ENCODE measurements around the gene SECISBP2. TPM values are rescaled to one million over a fixed set of nuclear protein-coding genes. Genes with fewer than 3 reads are reported as not detected.

The SECISBP2 gene
- total RNA-seq, 1 experiment from 2014 or later: 15.7 TPM

DNA sequence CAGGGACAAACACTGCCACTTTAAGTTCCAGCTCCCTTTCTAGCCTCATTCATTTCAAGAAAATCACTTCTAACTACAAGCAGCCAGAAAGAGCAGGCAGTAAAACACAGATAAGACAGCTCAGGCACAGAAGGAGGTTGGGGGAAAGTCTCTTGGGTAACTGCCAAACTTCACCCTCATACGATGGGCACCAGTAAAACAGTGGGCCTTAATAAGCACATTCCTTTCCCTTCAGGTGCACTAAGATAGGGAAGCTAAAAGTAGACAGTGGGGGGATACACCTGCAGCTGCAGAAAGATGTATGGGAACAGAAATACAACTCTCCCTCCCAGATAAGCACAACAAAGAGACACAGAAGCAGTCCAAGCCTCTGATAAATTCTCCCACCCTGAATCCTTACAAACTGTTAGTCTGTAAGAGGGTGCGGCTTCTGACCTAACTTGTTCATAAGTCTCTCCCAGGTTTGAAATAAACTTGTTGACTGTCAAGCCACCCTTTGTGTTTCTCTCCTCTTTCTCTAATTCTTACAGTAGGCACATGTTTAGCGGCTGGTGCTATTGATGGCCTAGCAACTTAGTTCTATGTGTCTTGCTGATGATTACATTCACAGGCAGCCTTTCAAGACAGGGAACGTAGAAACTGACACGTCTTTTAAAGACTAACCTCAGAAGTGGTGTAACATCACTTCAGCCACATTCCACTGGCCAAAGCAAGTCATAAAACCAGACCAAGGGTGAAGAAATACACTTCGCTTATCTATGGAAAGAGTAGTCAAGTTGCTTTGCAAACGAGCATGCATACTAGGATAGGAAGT is 14.1 kb upstream of the SECISBP2 start:
- intact Hi-C loops (cut with micrococcal nuclease): no loop called here
- no TSS peak for BruUV-seq (replicated peaks)
- Histone ChIP-seq H3F3A (ENCODE audit: low read length, unreplicated experiment) (no peaks in the 10 kb centered on the region), H3K27ac (ENCODE audit: low read length) (no peak overlapping the region), H3K9ac (ENCODE audit: low read length) (no peak overlapping the region), H3K4me1 (ENCODE audit: insufficient read depth, low read length) (peaks cover 6% of the 10 kb centered on the region), H3K9me3 (ENCODE audit: low read length) (no peaks in the 10 kb centered on the region), H4K20me1 (ENCODE audit: low read length) (no peaks in the 10 kb centered on the region), H3K4me3 (ENCODE audit: low read length) (no peak overlapping the region), H3K4me2 (ENCODE audit: low read length) (no peak overlapping the region), H3K79me2 (ENCODE audit: low read length) (no peaks in the 10 kb centered on the region), H3K9me2 (replicated peaks; ENCODE audit: low read length) (no peaks in the 10 kb centered on the region), H3K27me3 (ENCODE audit: low read length) (no peaks in the 10 kb centered on the region), H3K36me3 (ENCODE audit: low read depth, low read length) (no peaks in the 10 kb centered on the region), H2AFZ (ENCODE audit: low read length) (no peak overlapping the region)
- TF ChIP-seq, protein P1, sequence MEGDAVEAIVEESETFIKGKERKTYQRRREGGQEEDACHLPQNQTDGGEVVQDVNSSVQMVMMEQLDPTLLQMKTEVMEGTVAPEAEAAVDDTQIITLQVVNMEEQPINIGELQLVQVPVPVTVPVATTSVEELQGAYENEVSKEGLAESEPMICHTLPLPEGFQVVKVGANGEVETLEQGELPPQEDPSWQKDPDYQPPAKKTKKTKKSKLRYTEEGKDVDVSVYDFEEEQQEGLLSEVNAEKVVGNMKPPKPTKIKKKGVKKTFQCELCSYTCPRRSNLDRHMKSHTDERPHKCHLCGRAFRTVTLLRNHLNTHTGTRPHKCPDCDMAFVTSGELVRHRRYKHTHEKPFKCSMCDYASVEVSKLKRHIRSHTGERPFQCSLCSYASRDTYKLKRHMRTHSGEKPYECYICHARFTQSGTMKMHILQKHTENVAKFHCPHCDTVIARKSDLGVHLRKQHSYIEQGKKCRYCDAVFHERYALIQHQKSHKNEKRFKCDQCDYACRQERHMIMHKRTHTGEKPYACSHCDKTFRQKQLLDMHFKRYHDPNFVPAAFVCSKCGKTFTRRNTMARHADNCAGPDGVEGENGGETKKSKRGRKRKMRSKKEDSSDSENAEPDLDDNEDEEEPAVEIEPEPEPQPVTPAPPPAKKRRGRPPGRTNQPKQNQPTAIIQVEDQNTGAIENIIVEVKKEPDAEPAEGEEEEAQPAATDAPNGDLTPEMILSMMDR (conservative IDR thresholded peaks at IDR 0.05; ENCODE audit: low read depth, low read length): no peak
- TF ChIP-seq EZH2 (IDR thresholded peaks at IDR 0.05; ENCODE audit: low read length, unreplicated experiment) (no peak), EZH2phosphoT487 (IDR thresholded peaks at IDR 0.05; ENCODE audit: borderline replicate concordance, low read length) (no peak)
- CTCF ChIA-PET: no interaction called here
- POLR2A ChIA-PET (ENCODE audit: unreplicated experiment): no interaction called here
- ATAC-seq (no peak), DNase-seq (no peak)

DNA sequence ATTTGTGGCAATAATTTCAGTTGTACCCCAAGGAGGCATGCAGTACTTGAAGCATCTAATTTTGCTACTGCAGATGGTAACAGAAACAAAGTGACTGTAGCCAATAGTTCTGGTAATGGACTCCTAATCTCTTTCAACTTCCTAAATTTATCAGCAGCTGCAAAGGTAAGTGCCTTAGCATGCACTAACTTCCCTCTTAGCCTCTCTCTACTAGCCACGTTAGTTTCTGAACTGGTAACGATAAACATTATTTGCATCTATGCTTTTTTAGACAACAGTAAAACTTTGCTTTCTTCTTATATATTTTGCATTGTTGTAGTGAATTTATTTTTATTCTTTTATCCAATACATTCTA is 13.5 kb upstream of the SECISBP2 start:
- Histone ChIP-seq H2AFZ (ENCODE audit: low read length) (no peak overlapping the region), H4K20me1 (ENCODE audit: low read length) (no peaks in the 10 kb centered on the region), H3K27ac (ENCODE audit: low read length) (no peak overlapping the region), H3K27me3 (ENCODE audit: low read length) (no peaks in the 10 kb centered on the region), H3K9ac (ENCODE audit: low read length) (no peak overlapping the region), H3K9me2 (replicated peaks; ENCODE audit: low read length) (no peaks in the 10 kb centered on the region), H3K4me3 (ENCODE audit: low read length) (no peak overlapping the region), H3K4me2 (ENCODE audit: low read length) (no peak overlapping the region), H3K9me3 (ENCODE audit: low read length) (no peaks in the 10 kb centered on the region), H3F3A (ENCODE audit: low read length, unreplicated experiment) (no peaks in the 10 kb centered on the region), H3K79me2 (ENCODE audit: low read length) (peaks cover 3% of the 10 kb centered on the region), H3K4me1 (ENCODE audit: insufficient read depth, low read length) (peaks cover 7% of the 10 kb centered on the region), H3K36me3 (ENCODE audit: low read depth, low read length) (no peaks in the 10 kb centered on the region)
- BruUV-seq (replicated peaks): no TSS peak
- POLR2A ChIA-PET (ENCODE audit: unreplicated experiment): no interaction called here
- DNase-seq: no peak
- no peak for TF ChIP-seq EZH2 (IDR thresholded peaks at IDR 0.05; ENCODE audit: low read length, unreplicated experiment)
- TF ChIP-seq EZH2phosphoT487 (IDR thresholded peaks at IDR 0.05; ENCODE audit: borderline replicate concordance, low read length): no peak
- TF ChIP-seq, protein P1 (conservative IDR thresholded peaks at IDR 0.05; ENCODE audit: low read depth, low read length): no peak
- CTCF ChIA-PET: no interaction called here
- intact Hi-C loops (cut with micrococcal nuclease): no loop called here
- no peak for ATAC-seq

DNA sequence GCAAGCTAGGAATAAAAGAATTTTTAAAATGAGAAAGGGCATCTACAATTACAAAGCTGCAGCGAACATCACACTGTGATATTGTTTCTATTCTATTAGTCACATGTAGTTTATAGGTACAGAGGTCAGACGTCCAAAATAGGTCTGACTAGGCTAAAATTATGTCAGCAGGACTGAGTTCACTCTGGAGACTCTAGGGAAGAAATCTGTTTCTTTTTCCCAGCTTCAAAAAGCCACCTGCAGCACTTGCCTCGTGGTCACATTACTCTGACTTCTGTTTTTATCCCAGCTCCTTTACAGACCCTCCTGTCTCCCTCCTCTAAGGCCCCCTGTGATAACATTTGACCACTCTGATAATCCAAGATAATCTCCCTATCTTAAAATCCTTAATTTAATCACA is 12.4 kb upstream of the SECISBP2 start:
- H3K9me3 ChIP-seq (ENCODE audit: low read length): no peaks in the 10 kb centered on the region
- H3K4me1 ChIP-seq (ENCODE audit: insufficient read depth, low read length): peaks cover 11% of the 10 kb centered on the region
- no peak overlapping the region for H2AFZ ChIP-seq (ENCODE audit: low read length)
- peaks cover 10% of the 10 kb centered on the region for H3K79me2 ChIP-seq (ENCODE audit: low read length)
- no peak overlapping the region for H3K4me3 ChIP-seq (ENCODE audit: low read length)
- no peak for ATAC-seq
- intact Hi-C loops (cut with micrococcal nuclease): no loop called here
- no peak overlapping the region for H3K4me2 ChIP-seq (ENCODE audit: low read length)
- H3F3A ChIP-seq (ENCODE audit: low read length, unreplicated experiment): no peaks in the 10 kb centered on the region
- ChIA-PET CTCF (no interaction called here), POLR2A (ENCODE audit: unreplicated experiment) (no interaction called here)
- DNase-seq: no peak
- H3K27me3 ChIP-seq (ENCODE audit: low read length): no peaks in the 10 kb centered on the region
- H3K9ac ChIP-seq (ENCODE audit: low read length): no peak overlapping the region
- H3K27ac ChIP-seq (ENCODE audit: low read length): no peak overlapping the region
- no peak for TF ChIP-seq EZH2 (IDR thresholded peaks at IDR 0.05; ENCODE audit: low read length, unreplicated experiment)
- TF ChIP-seq, protein P1 (conservative IDR thresholded peaks at IDR 0.05; ENCODE audit: low read depth, low read length): no peak
- no peak for TF ChIP-seq EZH2phosphoT487 (IDR thresholded peaks at IDR 0.05; ENCODE audit: borderline replicate concordance, low read length)
- H4K20me1 ChIP-seq (ENCODE audit: low read length): no peaks in the 10 kb centered on the region
- no peaks in the 10 kb centered on the region for H3K9me2 ChIP-seq (replicated peaks; ENCODE audit: low read length)
- H3K36me3 ChIP-seq (ENCODE audit: low read depth, low read length): no peaks in the 10 kb centered on the region
- BruUV-seq (replicated peaks): no TSS peak

All from PC-3 (cell line).